OCI-LY1 (cell line): ENCODE measurements around the gene CUX1.

Source experiments
- H2AFZ ChIP-seq: fragments of 200-600 bp; sonication (generic), shearing (Covaris generic); 2 replicates; pipeline ENCODE4 v1.6.0; 2014; ENCODE audit warnings: antibody characterized with exemption, mild to moderate bottlenecking, low read length
- H3F3A ChIP-seq: fragments of 200-600 bp; sonication (generic), shearing (Covaris generic); 2 replicates; pipeline ENCODE4 v1.6.0; 2014; ENCODE audit warnings: mild to moderate bottlenecking, antibody characterized with exemption, low read length, moderate library complexity; ENCODE audit not compliant: insufficient read depth
- H3K27ac ChIP-seq: fragments of 200-600 bp; sonication (generic); 2 replicates; pipeline ENCODE4 v1.5.1; 2014; ENCODE audit warnings: low read length, mixed run types, mild to moderate bottlenecking, low read depth; ENCODE audit not compliant: poor library complexity, severe bottlenecking
- H3K27me3 ChIP-seq: fragments of 200-600 bp; sonication (generic); 2 replicates; pipeline ENCODE4 v1.6.0; 2014; ENCODE audit warnings: antibody characterized with exemption, mild to moderate bottlenecking, low read length, moderate library complexity; ENCODE audit not compliant: insufficient read depth
- H3K36me3 ChIP-seq: fragments of 200-600 bp; sonication (generic); 2 replicates; pipeline ENCODE4 v1.6.1; 2014; ENCODE audit warnings: mild to moderate bottlenecking, antibody characterized with exemption, low read length, moderate library complexity, mixed read lengths; ENCODE audit not compliant: insufficient read depth
- H3K4me1 ChIP-seq: fragments of 200-600 bp; sonication (generic); 2 replicates; pipeline ENCODE4 v1.5.1; 2014; ENCODE audit warnings: mild to moderate bottlenecking, low read length, moderate library complexity; ENCODE audit not compliant: insufficient read depth, severe bottlenecking
- H3K4me2 ChIP-seq: fragments of 200-600 bp; sonication (generic), shearing (Covaris generic); 2 replicates; pipeline ENCODE4 v1.6.1; 2014; ENCODE audit warnings: low read length
- H3K4me3 ChIP-seq: fragments of 200-600 bp; sonication (generic); 2 replicates; pipeline ENCODE4 v1.5.1; 2014; ENCODE audit warnings: low read length, low read depth, mild to moderate bottlenecking, mixed read lengths; ENCODE audit not compliant: poor library complexity, severe bottlenecking
- H3K79me2 ChIP-seq: fragments of 200-600 bp; shearing (Covaris generic); 2 replicates; pipeline ENCODE4 v1.6.1; 2016; ENCODE audit warnings: mixed run types, low read length, mixed read lengths; ENCODE audit not compliant: insufficient read depth
- H3K9ac ChIP-seq: fragments of 200-600 bp; sonication (generic), shearing (Covaris generic); 2 replicates; pipeline ENCODE4 v1.6.1; 2014; ENCODE audit warnings: mild to moderate bottlenecking, low read length, mixed read lengths
- H3K9me2 ChIP-seq: fragments of 200-600 bp; sonication (generic), shearing (Covaris generic); 2 replicates; pipeline ENCODE4 v1.6.1; 2014; ENCODE audit warnings: low read depth, mild to moderate bottlenecking, low read length, mixed read lengths
- H3K9me3 ChIP-seq: fragments of 200-600 bp; shearing (Covaris generic); 2 replicates; pipeline ENCODE4 v1.6.1; 2014; ENCODE audit warnings: low read length, mixed read lengths
- H4K20me1 ChIP-seq: fragments of 200-600 bp; sonication (generic), shearing (Covaris generic); 2 replicates; pipeline ENCODE4 v1.6.0; 2016; ENCODE audit warnings: mild to moderate bottlenecking, low read length; ENCODE audit not compliant: insufficient read depth
- EZH2 ChIP-seq: fragments of 200-600 bp; sonication (generic), shearing (Covaris generic); IDR thresholded peaks from 2 replicates; pipeline ENCODE4 v1.8.0; 2017; ENCODE audit warnings: borderline replicate concordance, mixed run types, mild to moderate bottlenecking, antibody characterized with exemption, low read length, moderate library complexity, mixed read lengths
- TF ChIP-seq, protein P1 (sequence below): fragments of 200-600 bp; sonication (generic), shearing (Covaris generic); IDR thresholded peaks from 2 replicates; pipeline ENCODE4 v1.5.1; 2017; ENCODE audit warnings: mild to moderate bottlenecking, antibody characterized with exemption, low read length, moderate library complexity, mixed read lengths

Gene CUX1

GRCh38 chr7:101926265-101926664, 108.8 kb downstream of the CUX1 start:
- Histone ChIP-seq H3K27me3 (no peaks in the 10 kb centered on the region), H3K4me3 (no peak overlapping the region), H3K9ac (no peak overlapping the region), H2AFZ (no peak overlapping the region), H3F3A (no peaks in the 10 kb centered on the region), H3K4me1 (peaks cover 5% of the 10 kb centered on the region), H3K27ac (peak overlapping the region; percentile 5), H3K9me2 (no peaks in the 10 kb centered on the region), H4K20me1 (no peaks in the 10 kb centered on the region), H3K36me3 (peaks cover 93% of the 10 kb centered on the region), H3K79me2 (peaks cover 84% of the 10 kb centered on the region), H3K4me2 (no peak overlapping the region), H3K9me3 (peaks cover 5% of the 10 kb centered on the region)
- TF ChIP-seq, protein P1, sequence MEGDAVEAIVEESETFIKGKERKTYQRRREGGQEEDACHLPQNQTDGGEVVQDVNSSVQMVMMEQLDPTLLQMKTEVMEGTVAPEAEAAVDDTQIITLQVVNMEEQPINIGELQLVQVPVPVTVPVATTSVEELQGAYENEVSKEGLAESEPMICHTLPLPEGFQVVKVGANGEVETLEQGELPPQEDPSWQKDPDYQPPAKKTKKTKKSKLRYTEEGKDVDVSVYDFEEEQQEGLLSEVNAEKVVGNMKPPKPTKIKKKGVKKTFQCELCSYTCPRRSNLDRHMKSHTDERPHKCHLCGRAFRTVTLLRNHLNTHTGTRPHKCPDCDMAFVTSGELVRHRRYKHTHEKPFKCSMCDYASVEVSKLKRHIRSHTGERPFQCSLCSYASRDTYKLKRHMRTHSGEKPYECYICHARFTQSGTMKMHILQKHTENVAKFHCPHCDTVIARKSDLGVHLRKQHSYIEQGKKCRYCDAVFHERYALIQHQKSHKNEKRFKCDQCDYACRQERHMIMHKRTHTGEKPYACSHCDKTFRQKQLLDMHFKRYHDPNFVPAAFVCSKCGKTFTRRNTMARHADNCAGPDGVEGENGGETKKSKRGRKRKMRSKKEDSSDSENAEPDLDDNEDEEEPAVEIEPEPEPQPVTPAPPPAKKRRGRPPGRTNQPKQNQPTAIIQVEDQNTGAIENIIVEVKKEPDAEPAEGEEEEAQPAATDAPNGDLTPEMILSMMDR: no peak
- no peak for TF ChIP-seq EZH2

- H3K4me2 ChIP-seq: no peak overlapping the region
- H2AFZ ChIP-seq: no peak overlapping the region
- no peak overlapping the region for H3K27ac ChIP-seq
- H3K9me3 ChIP-seq: peaks cover 5% of the 10 kb centered on the region
- no peaks in the 10 kb centered on the region for H3K27me3 ChIP-seq
- H3K4me1 ChIP-seq: peaks cover 16% of the 10 kb centered on the region
- H3K4me3 ChIP-seq: no peak overlapping the region
- H3K9ac ChIP-seq: no peak overlapping the region
- TF ChIP-seq, protein P1: no peak
- TF ChIP-seq EZH2: no peak
- H3K36me3 ChIP-seq: peaks cover 90% of the 10 kb centered on the region
- no peaks in the 10 kb centered on the region for H3K9me2 ChIP-seq
- H3F3A ChIP-seq: no peaks in the 10 kb centered on the region
- peaks cover 85% of the 10 kb centered on the region for H3K79me2 ChIP-seq
- H4K20me1 ChIP-seq: no peaks in the 10 kb centered on the region
Observed at GRCh38 chr7:101927389-101927788, 110.0 kb downstream of the CUX1 start.

DNA sequence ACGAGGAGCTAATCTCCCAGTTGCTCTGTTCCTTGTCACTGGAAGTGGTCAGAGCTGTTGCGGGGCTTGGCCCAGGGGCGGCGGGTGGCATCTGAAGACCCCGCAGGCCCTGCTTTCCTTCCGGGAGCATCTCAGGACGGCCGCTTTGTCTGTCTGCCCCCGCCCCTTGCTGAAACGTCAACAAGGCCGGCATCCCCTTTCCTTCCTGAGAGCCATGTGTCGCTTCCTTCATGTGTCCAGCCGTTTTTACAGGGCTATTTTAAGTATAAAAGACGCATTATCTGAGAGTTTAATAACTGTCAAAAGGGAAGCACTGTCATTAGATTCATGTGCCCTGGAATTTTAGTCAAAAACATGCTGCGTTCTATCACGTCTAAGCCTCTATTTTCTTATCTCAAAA, 110.4 kb downstream of the CUX1 start:
- Histone ChIP-seq H3K4me2 (no peak overlapping the region), H3F3A (no peaks in the 10 kb centered on the region), H3K27ac (no peak overlapping the region), H3K36me3 (peaks cover 86% of the 10 kb centered on the region), H2AFZ (no peak overlapping the region), H3K4me1 (peaks cover 20% of the 10 kb centered on the region), H3K27me3 (no peaks in the 10 kb centered on the region), H3K9me3 (peaks cover 5% of the 10 kb centered on the region), H3K9me2 (no peaks in the 10 kb centered on the region), H3K4me3 (no peak overlapping the region), H3K9ac (no peak overlapping the region), H4K20me1 (no peaks in the 10 kb centered on the region), H3K79me2 (peaks cover 85% of the 10 kb centered on the region)
- TF ChIP-seq, protein P1: no peak
- TF ChIP-seq EZH2: no peak
